Measurements from ENCODE around the gene ELMOD3.

GRCh38 chr2:85421260-85422071, 66.9 kb downstream of the ELMOD3 start:
- TF ChIP-seq ZNF671 (CRISPR knock-in tag; IDR thresholded peaks at IDR 0.05) (no peak), ATF1 (CRISPR knock-in tag; IDR thresholded peaks at IDR 0.05) (no peak), CDX4 (CRISPR knock-in tag; IDR thresholded peaks at IDR 0.05; ENCODE audit: borderline replicate concordance) (no peak), ZMAT4 (CRISPR knock-in tag; IDR thresholded peaks at IDR 0.05) (no peak), MAX (CRISPR knock-in tag; IDR thresholded peaks at IDR 0.05) (no peak), FOXJ3 (CRISPR knock-in tag; IDR thresholded peaks at IDR 0.05; ENCODE audit: borderline replicate concordance) (no peak)
- TF ChIP-seq, protein P1, sequence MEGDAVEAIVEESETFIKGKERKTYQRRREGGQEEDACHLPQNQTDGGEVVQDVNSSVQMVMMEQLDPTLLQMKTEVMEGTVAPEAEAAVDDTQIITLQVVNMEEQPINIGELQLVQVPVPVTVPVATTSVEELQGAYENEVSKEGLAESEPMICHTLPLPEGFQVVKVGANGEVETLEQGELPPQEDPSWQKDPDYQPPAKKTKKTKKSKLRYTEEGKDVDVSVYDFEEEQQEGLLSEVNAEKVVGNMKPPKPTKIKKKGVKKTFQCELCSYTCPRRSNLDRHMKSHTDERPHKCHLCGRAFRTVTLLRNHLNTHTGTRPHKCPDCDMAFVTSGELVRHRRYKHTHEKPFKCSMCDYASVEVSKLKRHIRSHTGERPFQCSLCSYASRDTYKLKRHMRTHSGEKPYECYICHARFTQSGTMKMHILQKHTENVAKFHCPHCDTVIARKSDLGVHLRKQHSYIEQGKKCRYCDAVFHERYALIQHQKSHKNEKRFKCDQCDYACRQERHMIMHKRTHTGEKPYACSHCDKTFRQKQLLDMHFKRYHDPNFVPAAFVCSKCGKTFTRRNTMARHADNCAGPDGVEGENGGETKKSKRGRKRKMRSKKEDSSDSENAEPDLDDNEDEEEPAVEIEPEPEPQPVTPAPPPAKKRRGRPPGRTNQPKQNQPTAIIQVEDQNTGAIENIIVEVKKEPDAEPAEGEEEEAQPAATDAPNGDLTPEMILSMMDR (IDR thresholded peaks at IDR 0.05) = no peak
- TF ChIP-seq, protein P2, sequence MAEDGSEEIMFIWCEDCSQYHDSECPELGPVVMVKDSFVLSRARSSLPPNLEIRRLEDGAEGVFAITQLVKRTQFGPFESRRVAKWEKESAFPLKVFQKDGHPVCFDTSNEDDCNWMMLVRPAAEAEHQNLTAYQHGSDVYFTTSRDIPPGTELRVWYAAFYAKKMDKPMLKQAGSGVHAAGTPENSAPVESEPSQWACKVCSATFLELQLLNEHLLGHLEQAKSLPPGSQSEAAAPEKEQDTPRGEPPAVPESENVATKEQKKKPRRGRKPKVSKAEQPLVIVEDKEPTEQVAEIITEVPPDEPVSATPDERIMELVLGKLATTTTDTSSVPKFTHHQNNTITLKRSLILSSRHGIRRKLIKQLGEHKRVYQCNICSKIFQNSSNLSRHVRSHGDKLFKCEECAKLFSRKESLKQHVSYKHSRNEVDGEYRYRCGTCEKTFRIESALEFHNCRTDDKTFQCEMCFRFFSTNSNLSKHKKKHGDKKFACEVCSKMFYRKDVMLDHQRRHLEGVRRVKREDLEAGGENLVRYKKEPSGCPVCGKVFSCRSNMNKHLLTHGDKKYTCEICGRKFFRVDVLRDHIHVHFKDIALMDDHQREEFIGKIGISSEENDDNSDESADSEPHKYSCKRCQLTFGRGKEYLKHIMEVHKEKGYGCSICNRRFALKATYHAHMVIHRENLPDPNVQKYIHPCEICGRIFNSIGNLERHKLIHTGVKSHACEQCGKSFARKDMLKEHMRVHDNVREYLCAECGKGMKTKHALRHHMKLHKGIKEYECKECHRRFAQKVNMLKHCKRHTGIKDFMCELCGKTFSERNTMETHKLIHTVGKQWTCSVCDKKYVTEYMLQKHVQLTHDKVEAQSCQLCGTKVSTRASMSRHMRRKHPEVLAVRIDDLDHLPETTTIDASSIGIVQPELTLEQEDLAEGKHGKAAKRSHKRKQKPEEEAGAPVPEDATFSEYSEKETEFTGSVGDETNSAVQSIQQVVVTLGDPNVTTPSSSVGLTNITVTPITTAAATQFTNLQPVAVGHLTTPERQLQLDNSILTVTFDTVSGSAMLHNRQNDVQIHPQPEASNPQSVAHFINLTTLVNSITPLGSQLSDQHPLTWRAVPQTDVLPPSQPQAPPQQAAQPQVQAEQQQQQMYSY (CRISPR knock-in tag; IDR thresholded peaks at IDR 0.05) = no peak
